ENCODE data around the gene FBXO27. TPM values are rescaled to one million over a fixed set of nuclear protein-coding genes. Genes with fewer than 3 reads are reported as not detected.

Gene FBXO27
- total and polyA plus RNA-seq, 2 of the 4 experiments (the other 2 are of a cell fraction) = 0.18 to 0.50 TPM

- TF ChIP-seq RCOR1 (IDR thresholded peaks at IDR 0.05; ENCODE audit: insufficient replicate concordance, low read length) = no peak
- no peak for TF ChIP-seq CTCF (conservative IDR thresholded peaks at IDR 0.05; ENCODE audit: low read depth, low read length)
- TF ChIP-seq RFX5 (IDR thresholded peaks at IDR 0.05; ENCODE audit: low read depth, low read length) = no peak
- TF ChIP-seq ELK1 (IDR thresholded peaks at IDR 0.05; ENCODE audit: borderline replicate concordance, low read depth, low read length) = no peak
- no peak for TF ChIP-seq POLR2A (IDR thresholded peaks at IDR 0.05; ENCODE audit: low read depth, low read length)
- no peak overlapping the region for H2BK20ac ChIP-seq (ENCODE audit: low read depth, low read length)
- in situ Hi-C loops (cut with MboI; ENCODE audit: low sequenced_read_pairs) (no loop called here), intact Hi-C loops (cut with micrococcal nuclease) (no loop called here), dilution Hi-C loops (cut with HindIII; ENCODE audit: low sequenced_read_pairs, unreplicated experiment) (no loop called here)
- no peak overlapping the region for H3K27ac ChIP-seq (ENCODE audit: insufficient read depth, low read length)
- peaks cover 14% of the 10 kb centered on the region for H3K27me3 ChIP-seq (ENCODE audit: control insufficient read depth, insufficient read depth, low read length)
- no peak overlapping the region for H3K4me3 ChIP-seq (ENCODE audit: insufficient read depth, low read depth, low read length)
- BruUV-seq (replicated peaks) = no TSS peak
- no peak overlapping the region for H2BK5ac ChIP-seq (ENCODE audit: low read depth, low read length, poor library complexity, severe bottlenecking)
- no peak overlapping the region for H2BK15ac ChIP-seq (ENCODE audit: low read depth, low read length)
- H4K20me1 ChIP-seq (ENCODE audit: insufficient read depth, low read length) = no peaks in the 10 kb centered on the region
- H3K79me1 ChIP-seq (ENCODE audit: low read depth in 1 of 2, low read length in 2 of 2) = no peaks in the 10 kb centered on the region
- no peaks in the 10 kb centered on the region for H3K9me3 ChIP-seq (ENCODE audit: control insufficient read depth, insufficient read depth, low read length)
- no peak overlapping the region for H2AK9ac ChIP-seq (replicated peaks; ENCODE audit: low read depth, low read length, poor library complexity)
- no peak overlapping the region for H3K9ac ChIP-seq (ENCODE audit: low read depth, low read length)
- H3K23ac ChIP-seq (ENCODE audit: low read depth, low read length) = no peak overlapping the region
- no peak for DNase-seq
- H3K4me2 ChIP-seq (ENCODE audit: low read depth, low read length) = no peak overlapping the region
- H3K36me3 ChIP-seq (ENCODE audit: control insufficient read depth, insufficient read depth, low read length) = no peaks in the 10 kb centered on the region
- H3K18ac ChIP-seq (ENCODE audit: low read depth, low read length) = no peak overlapping the region
- no peak overlapping the region for H2AFZ ChIP-seq (replicated peaks; ENCODE audit: low read length, poor library complexity)
- no peak overlapping the region for H2AK5ac ChIP-seq (ENCODE audit: low read depth, low read length)
- H4K91ac ChIP-seq (ENCODE audit: insufficient read depth, low read depth, low read length) = no peak overlapping the region
- no peak overlapping the region for H4K8ac ChIP-seq (ENCODE audit: low read depth in 2 of 2, low read length in 2 of 2)
- WGBS, 2 experiments (ENCODE audit: extremely low coverage in 2 of 2, insufficient read length in 1 of 2) = no CpG with 5 or more reads among the region's 6 CpGs
- ATAC-seq (ENCODE audit: low read depth) = no peak
- no peak overlapping the region for H3K14ac ChIP-seq (replicated peaks; ENCODE audit: low read depth, low read length)
- H3K56ac ChIP-seq (ENCODE audit: extremely low read depth, insufficient read depth, low read length) = no peak overlapping the region
- H3K9me1 ChIP-seq (ENCODE audit: insufficient read depth, low read length) = no peaks in the 10 kb centered on the region
- no peak overlapping the region for H2BK120ac ChIP-seq (ENCODE audit: low read depth, low read length)
- no peak overlapping the region for H3K4ac ChIP-seq (ENCODE audit: low read depth, low read length)
- ChIA-PET POLR2A (ENCODE audit: unreplicated experiment) (no interaction called here), CTCF (no interaction called here)
- no peaks in the 10 kb centered on the region for H3K4me1 ChIP-seq (ENCODE audit: control insufficient read depth, insufficient read depth, low read length)
- H4K5ac ChIP-seq (ENCODE audit: low read depth, low read length) = no peak overlapping the region
Measured at GRCh38 chr19:39009001-39009400, 23.3 kb downstream of the FBXO27 start.

Measured in IMR-90 (cell line).